Cardiac fibroblast (primary cell): ENCODE measurements around the gene MT1B.
A peak's percentile ranks its signal among the peaks of the same experiment; 100 is the strongest.

Experiments
- DNase-seq, 2 donors: peaks; one replicate each; pipeline versions ENCODE4 v3.0.0 to v3.0.0-alpha.2; 2010; ENCODE audit warnings: low read depth in 2 of 2
- H3K4me3 ChIP-seq, 2 donors: replicated peaks in 1 of 2; 1 replicate in 1 of 2; 2 replicates in 1 of 2; pipeline ENCODE4 v1.5.1; 2011; ENCODE audit warnings: low read depth in 2 of 2, low read length in 2 of 2, mild to moderate bottlenecking in 2 of 2, moderate library complexity in 1 of 2
- CTCF ChIP-seq: IDR thresholded peaks from one replicate; pipeline ENCODE4 v1.5.1; 2011; ENCODE audit warnings: low read depth, mild to moderate bottlenecking, low read length, inconsistent platforms

Gene MT1B

GRCh38 chr16:56632156-56632847 lies 19.4 kb upstream of the MT1B start, which contains the start of gene MT1M:
Gene MT1M (plus strand): TSS chr16:56632659. CDS start chr16:56632732, 73 bp downstream.
- H3K4me3 ChIP-seq = peak within 1 kb of the TSS; percentile 39 to 47
- TF ChIP-seq CTCF = no peak
- DNase-seq = no peak

- H3K4me3 ChIP-seq = peak overlapping the region in 1 of 2 donors; percentile 47
- no peak for TF ChIP-seq CTCF
- no peak for DNase-seq
Measured at GRCh38 chr16:56632848-56633365, 18.8 kb upstream of the MT1B start.

GRCh38 chr16:56633535-56633934 lies 18.2 kb upstream of the MT1B start:
- no peak for DNase-seq
- no peak for TF ChIP-seq CTCF
- H3K4me3 ChIP-seq = no peak overlapping the region

- TF ChIP-seq CTCF = no peak
- H3K4me3 ChIP-seq = peak overlapping the region in 1 of 2 donors; percentile 29
- no peak for DNase-seq
Measured at GRCh38 chr16:56634715-56635440, 16.8 kb upstream of the MT1B start.

- peak overlapping the region in 1 of 2 donors; percentile 29 for H3K4me3 ChIP-seq
- no peak for DNase-seq
- no peak for TF ChIP-seq CTCF
Measured at GRCh38 chr16:56635441-56635967, 16.2 kb upstream of the MT1B start.

GRCh38 chr16:56636616-56637413 lies 14.9 kb upstream of the MT1B start:
- no peak for TF ChIP-seq CTCF
- H3K4me3 ChIP-seq = no peak overlapping the region
- DNase-seq = no peak
